K562 (cell line): ENCODE measurements around the gene HS3ST4. TPM values are rescaled to one million over a fixed set of nuclear protein-coding genes. Genes with fewer than 3 reads are reported as not detected.

ENCODE experiments used
- ATAC-seq: fragments of 200-7000 bp; cut with Tn5 transposase; 3 replicates; pipeline ENCODE4 v1.9.1; 2020; ENCODE audit warnings: moderate library complexity
- BruUV-seq: library from RNA; stranded (reverse); fragments of 400-500 nt; replicated peaks from 2 replicates; lab custom pipeline; 2021; lab: Mats Ljungman, UMichigan
- CTCF ChIA-PET: fragments of 300-600 bp; formaldehyde crosslinking; extraction: SDS; loops from one replicate; lab custom pipeline; 2021; ENCODE audit warnings: low intra/inter-chr PET ratio; lab: Yijun Ruan, JAX
- POLR2A ChIA-PET: fragments of 300-600, 350-650 bp; sonication (Branson Sonifier 250); formaldehyde crosslinking; extraction: SDS; loops from one replicate; lab custom pipeline; 2021; ENCODE audit warnings: antibody characterized with exemption, inconsistent platforms; lab: Yijun Ruan, JAX
- DNase-seq, 4 experiments: peaks; one replicate each; pipeline versions ENCODE4 v3.0.0 to v3.0.0-alpha.2; 2011 to 2018; ENCODE audit warnings: low spot score in 3 of 4, mixed read lengths in 3 of 4; ENCODE audit errors: extremely low read depth in 1 of 4
- FAIRE-seq: peaks from 2 replicates; lab custom pipeline; 2011; peaks lifted over from hg19 to GRCh38; lab: Jason Lieb, UNC
- H2AFZ ChIP-seq: 2 replicates; pipeline ENCODE4 v1.6.0; 2011; ENCODE audit warnings: low read depth, low read length, control low read depth, inconsistent platforms
- H3K27ac ChIP-seq: fragments of 200-600 bp; 3 replicates; pipeline ENCODE4 v1.8.0; 2011; ENCODE audit warnings: low read depth, mild to moderate bottlenecking, control low read depth, inconsistent platforms, low read length, moderate library complexity, mixed read lengths; ENCODE audit errors: extremely low read depth
- H3K27me3 ChIP-seq, 2 experiments: fragments of 300-600 bp in 1 of 2; 2 replicates in 1 of 2; 3 replicates in 1 of 2; pipeline versions ENCODE4 v1.6.0 to v1.8.0; 2011; ENCODE audit warnings: inconsistent platforms in 2 of 2, low read length in 2 of 2, mild to moderate bottlenecking in 1 of 2, mixed read lengths in 1 of 2, moderate library complexity in 1 of 2; ENCODE audit not compliant: control insufficient read depth in 2 of 2, insufficient read depth in 2 of 2
- H3K36me3 ChIP-seq: fragments of 300-600 bp; 3 replicates; pipeline ENCODE4 v1.8.0; 2011; ENCODE audit warnings: mild to moderate bottlenecking, low read length, inconsistent platforms; ENCODE audit not compliant: control insufficient read depth, insufficient read depth
- H3K4me1 ChIP-seq, 2 experiments: fragments of 200-600 bp in 1 of 2; replicated peaks in 1 of 2; 2 replicates in 1 of 2; 3 replicates in 1 of 2; pipeline versions ENCODE4 v1.5.1 to v1.8.0; 2011; ENCODE audit warnings: inconsistent platforms in 2 of 2, low read length in 2 of 2, mild to moderate bottlenecking in 1 of 2, mixed read lengths in 1 of 2, moderate library complexity in 1 of 2; ENCODE audit not compliant: control insufficient read depth in 2 of 2, insufficient read depth in 2 of 2
- H3K4me2 ChIP-seq: 2 replicates; pipeline ENCODE4 v1.6.1; 2011; ENCODE audit warnings: low read length, control low read depth, inconsistent platforms, mixed read lengths; ENCODE audit not compliant: insufficient read depth
- H3K4me3 ChIP-seq: fragments of 200-600 bp; sonication (generic), shearing (Covaris generic); 2 replicates; pipeline ENCODE4 v1.5.1; 2016; ENCODE audit warnings: control low read depth, inconsistent platforms
- H3K79me2 ChIP-seq: fragments of 200-600 bp; 3 replicates; pipeline ENCODE4 v1.8.0; 2011; ENCODE audit warnings: low read length, inconsistent platforms; ENCODE audit not compliant: control insufficient read depth, insufficient read depth
- H3K9ac ChIP-seq, 2 experiments: 2 replicates each; pipeline versions ENCODE4 v1.6.0 to v1.6.1; 2011; ENCODE audit warnings: low read depth in 2 of 2, low read length in 2 of 2, control low read depth in 1 of 2, inconsistent platforms in 1 of 2, mild to moderate bottlenecking in 1 of 2, mixed read lengths in 1 of 2; ENCODE audit not compliant: insufficient read depth in 1 of 2
- H3K9me1 ChIP-seq: one replicate; pipeline ENCODE4 v1.6.0; 2011; ENCODE audit warnings: inconsistent platforms, mild to moderate bottlenecking, low read length, moderate library complexity; ENCODE audit not compliant: control insufficient read depth, insufficient read depth
- H3K9me3 ChIP-seq: replicated peaks from 2 replicates; pipeline ENCODE4 v1.5.1; 2011; ENCODE audit warnings: low read depth, low read length, inconsistent platforms; ENCODE audit not compliant: control insufficient read depth, insufficient read depth
- H4K20me1 ChIP-seq: replicated peaks from 2 replicates; pipeline ENCODE4 v1.6.1; 2011; ENCODE audit warnings: low read length, inconsistent platforms, mixed read lengths; ENCODE audit not compliant: control insufficient read depth, insufficient read depth
- BHLHE40 ChIP-seq: IDR thresholded peaks from 2 replicates; pipeline ENCODE4 v1.6.1; 2011; ENCODE audit warnings: low read length, improper control_type of control experiment
- C11orf30 ChIP-seq: fragments of 450-650 bp; IDR thresholded peaks from 2 replicates; pipeline ENCODE4 v1.6.1; 2016; ENCODE audit warnings: low read depth, mild to moderate bottlenecking
- HNRNPH1 ChIP-seq: fragments of 200-400 bp; formaldehyde crosslinking; optimal IDR thresholded peaks from 2 replicates; pipeline ENCODE3; 2017; ENCODE audit warnings: low read depth, mild to moderate bottlenecking, low read length, moderate library complexity
- MAZ ChIP-seq, 2 experiments: fragments of 450-650 bp in 1 of 2; sonication (generic) in 1 of 2; formaldehyde crosslinking; IDR thresholded peaks in 1 of 2; conservative IDR thresholded peaks in 1 of 2; 2 replicates each; pipeline versions ENCODE4 v1.4.0 to v1.5.0; 2020; ENCODE audit warnings: mild to moderate bottlenecking in 1 of 2, missing genetic modification reagents in 1 of 2
- XRCC3 ChIP-seq: fragments of 450-650 bp; IDR thresholded peaks from 2 replicates; pipeline ENCODE4 v1.6.1; 2017; ENCODE audit warnings: mild to moderate bottlenecking, moderate library complexity
- ZNF274 ChIP-seq: IDR thresholded peaks from 2 replicates; pipeline ENCODE4 v1.6.1; 2011; ENCODE audit warnings: low read depth, mild to moderate bottlenecking, low read length, moderate library complexity, borderline replicate concordance
- ZNF431 ChIP-seq: sonication (generic); formaldehyde crosslinking; IDR thresholded peaks from 2 replicates; pipeline ENCODE4 v1.8.0; 2022; ENCODE audit warnings: mild to moderate bottlenecking, missing genetic modification reagents
- WGBS: fragments of 100-300 bp; shearing (Covaris generic); methylation state at CpG from one replicate; pipeline ENCODE4 v1.1.6; 2016; ENCODE audit warnings: low coverage, mixed read lengths; ENCODE audit not compliant: insufficient coverage; ENCODE audit errors: missing lambda C conversion rate; 5-methylcytosine and 5-hydroxymethylcytosine counted together
- in situ Hi-C: fragments of 300-500 bp; cut with MboI; formaldehyde crosslinking; loops from 4 replicates; pipeline ENCODE4 v1.15.0; 2018; ENCODE audit warnings: inconsistent platforms, mixed read lengths
- intact Hi-C: fragments of 100-400 bp; cut with micrococcal nuclease; formaldehyde crosslinking; loops from 2 replicates; pipeline ENCODE4 v1.14.2; 2022
- polyA plus RNA-seq, 8 experiments: library from polyadenylated mRNA; depleted of rRNA in 4 of 8; stranded (reverse) in 5 of 8; unstranded in 3 of 8; fragments of >200 nt; fragmentation: Nextera tagmentation in 2 of 8; fragmentation: Illumina TruSeq in 1 of 8; extraction: Ambion mirVana in 2 of 8; extraction: Trizol in 1 of 8; gene quantifications; 2 replicates each; pipeline versions ENCODE4 v1.2.1 to v1.2.3, GENCODE V29; 2011 to 2014; ENCODE audit warnings: inconsistent platforms in 1 of 8, missing spikeins in 1 of 8
- total RNA-seq, 7 experiments: library from RNA; depleted of rRNA in 6 of 7; stranded (reverse); fragments of >200 nt in 6 of 7; fragmentation: Illumina TruSeq in 2 of 7; extraction: Trizol in 2 of 7; gene quantifications; 2 replicates each; pipeline versions ENCODE4 v1.2.1 to v1.2.3, GENCODE V29; 2011 to 2021; ENCODE audit warnings: low replicate concordance in 1 of 7
- TF ChIP-seq, protein P1 (sequence below): fragments of 450-650 bp; IDR thresholded peaks from 2 replicates; pipeline ENCODE4 v1.6.1; 2016; ENCODE audit warnings: low read depth, mild to moderate bottlenecking, moderate library complexity
- TF ChIP-seq, protein P2 (sequence below): fragments of 250-450 bp; sonication (Bioruptor Pico); IDR thresholded peaks from 2 replicates; pipeline ENCODE4 v1.4.0; 2020; ENCODE audit warnings: mild to moderate bottlenecking
- TF ChIP-seq, protein P3 (sequence below): fragments of 250-450 bp; sonication (Bioruptor Pico); IDR thresholded peaks from 2 replicates; pipeline ENCODE4 v1.8.0; 2021; ENCODE audit warnings: borderline replicate concordance, mild to moderate bottlenecking, moderate library complexity; ENCODE audit not compliant: poor library complexity, severe bottlenecking

HS3ST4 gene
- total and polyA plus RNA-seq, 9 of the 15 experiments (the other 6 are each of a cell fraction or from before 2014, with no cell fraction given) = not detected

DNA sequence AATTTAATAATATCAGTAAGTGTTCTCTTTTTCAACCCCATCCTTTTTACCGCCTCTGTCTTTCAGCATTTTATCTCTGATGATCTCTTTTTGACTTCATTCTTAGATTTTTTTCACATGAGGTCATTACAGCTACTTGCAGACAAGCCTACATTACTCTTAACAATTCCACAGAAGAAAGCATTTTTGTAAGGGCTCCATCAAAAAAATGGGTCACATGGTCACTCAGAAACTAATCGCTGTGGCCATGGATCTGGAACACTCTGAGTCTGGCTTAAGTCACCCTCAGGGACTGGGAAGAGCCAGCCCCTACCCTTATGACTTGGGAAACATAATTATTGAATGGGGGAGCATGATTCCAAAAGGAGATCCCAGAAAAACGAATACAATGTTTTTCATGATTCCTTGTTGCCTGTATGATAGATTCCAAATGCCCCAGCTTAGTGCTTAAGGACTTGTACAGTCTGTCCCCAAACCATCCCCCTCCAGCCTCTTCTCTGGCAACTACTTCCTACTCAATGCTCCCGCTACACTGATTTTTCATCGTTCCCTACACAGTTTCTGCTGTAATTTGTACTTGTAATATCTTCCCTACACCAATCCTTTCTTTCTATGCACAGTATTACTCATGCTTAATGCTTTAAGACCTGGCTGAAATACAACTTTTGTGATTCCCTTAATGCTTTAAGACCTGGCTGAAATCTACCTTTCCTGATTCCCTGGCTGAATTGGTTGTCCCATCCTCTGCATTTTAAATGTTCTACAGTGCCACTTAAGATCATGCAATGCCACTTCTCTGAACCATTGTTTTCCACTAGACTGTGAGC, 457.8 kb downstream of the HS3ST4 start:
- Histone ChIP-seq H3K27ac (no peak overlapping the region), H3K9ac (no peak overlapping the region), H3K4me2 (no peak overlapping the region), H3K4me3 (no peak overlapping the region), H3K27me3 (no peaks in the 10 kb centered on the region)
- 1% methylated on average over 5 of the region's 5 CpGs for WGBS
- TF ChIP-seq XRCC3 (no peak), ZNF431 (CRISPR knock-in tag) (no peak), HNRNPH1 (no peak), ZNF274 (no peak), C11orf30 (no peak), BHLHE40 (no peak), MAZ (CRISPR knock-in tag; conservative IDR thresholded peaks at IDR 0.05 in 1 of 2, IDR thresholded peaks at IDR 0.05 in 1 of 2) (no peak)
- TF ChIP-seq, protein P1, sequence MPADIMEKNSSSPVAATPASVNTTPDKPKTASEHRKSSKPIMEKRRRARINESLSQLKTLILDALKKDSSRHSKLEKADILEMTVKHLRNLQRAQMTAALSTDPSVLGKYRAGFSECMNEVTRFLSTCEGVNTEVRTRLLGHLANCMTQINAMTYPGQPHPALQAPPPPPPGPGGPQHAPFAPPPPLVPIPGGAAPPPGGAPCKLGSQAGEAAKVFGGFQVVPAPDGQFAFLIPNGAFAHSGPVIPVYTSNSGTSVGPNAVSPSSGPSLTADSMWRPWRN = no peak
- TF ChIP-seq, protein P2, sequence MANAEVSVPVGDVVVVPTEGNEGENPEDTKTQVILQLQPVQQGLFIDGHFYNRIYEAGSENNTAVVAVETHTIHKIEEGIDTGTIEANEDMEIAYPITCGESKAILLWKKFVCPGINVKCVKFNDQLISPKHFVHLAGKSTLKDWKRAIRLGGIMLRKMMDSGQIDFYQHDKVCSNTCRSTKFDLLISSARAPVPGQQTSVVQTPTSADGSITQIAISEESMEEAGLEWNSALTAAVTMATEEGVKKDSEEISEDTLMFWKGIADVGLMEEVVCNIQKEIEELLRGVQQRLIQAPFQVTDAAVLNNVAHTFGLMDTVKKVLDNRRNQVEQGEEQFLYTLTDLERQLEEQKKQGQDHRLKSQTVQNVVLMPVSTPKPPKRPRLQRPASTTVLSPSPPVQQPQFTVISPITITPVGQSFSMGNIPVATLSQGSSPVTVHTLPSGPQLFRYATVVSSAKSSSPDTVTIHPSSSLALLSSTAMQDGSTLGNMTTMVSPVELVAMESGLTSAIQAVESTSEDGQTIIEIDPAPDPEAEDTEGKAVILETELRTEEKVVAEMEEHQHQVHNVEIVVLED (CRISPR knock-in tag) = no peak
- TF ChIP-seq, protein P3, sequence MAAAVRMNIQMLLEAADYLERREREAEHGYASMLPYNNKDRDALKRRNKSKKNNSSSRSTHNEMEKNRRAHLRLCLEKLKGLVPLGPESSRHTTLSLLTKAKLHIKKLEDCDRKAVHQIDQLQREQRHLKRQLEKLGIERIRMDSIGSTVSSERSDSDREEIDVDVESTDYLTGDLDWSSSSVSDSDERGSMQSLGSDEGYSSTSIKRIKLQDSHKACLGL (CRISPR knock-in tag) = no peak
- TF ChIP-seq, all 486 proteins: peak for 0
- Histone ChIP-seq H3K9me3 (no peaks in the 10 kb centered on the region), H3K9me1 (no peaks in the 10 kb centered on the region), H3K79me2 (no peaks in the 10 kb centered on the region), H3K4me1 (no peaks in the 10 kb centered on the region), H4K20me1 (no peaks in the 10 kb centered on the region), H3K36me3 (no peaks in the 10 kb centered on the region), H2AFZ (no peak overlapping the region)
- intact Hi-C loops = no loop called here
- ChIA-PET POLR2A (no interaction called here), CTCF (no interaction called here)
- DNase-seq (no peak), ATAC-seq (no peak), FAIRE-seq (no peak)
- no TSS peak for BruUV-seq
- in situ Hi-C loops = no loop called here
